GM12878 (cell line): ENCODE measurements around the gene KRT10. TPM values are rescaled to one million over a fixed set of nuclear protein-coding genes. Genes with fewer than 3 reads are reported as not detected.

ENCODE experiments used
- ATAC-seq: fragments of 200-7000 bp; cut with Tn5 transposase; 3 replicates; pipeline ENCODE4 v1.9.1; 2020; ENCODE audit warnings: mild to moderate bottlenecking, moderate library complexity
- BruUV-seq: library from RNA; stranded (reverse); fragments of 400-500 nt; replicated peaks from 2 replicates; lab custom pipeline; 2021; lab: Mats Ljungman, UMichigan
- CTCF ChIA-PET: fragments of 300-600 bp; sonication (Branson Sonifier 250); formaldehyde crosslinking; extraction: SDS; loops from one replicate; lab custom pipeline; 2021; ENCODE audit warnings: inconsistent platforms; lab: Yijun Ruan, JAX
- POLR2A ChIA-PET: fragments of 350-600 bp; formaldehyde crosslinking; extraction: SDS; loops from one replicate; lab custom pipeline; 2021; ENCODE audit warnings: inconsistent platforms; lab: Charles Lee
- RAD21 ChIA-PET: fragments of 300-600 bp; sonication (Branson Sonifier 250); formaldehyde crosslinking; loops from one replicate; lab custom pipeline; 2023; ENCODE audit warnings: antibody characterized with exemption; ENCODE audit not compliant: unreplicated experiment; lab: Charles Lee
- SMC1A ChIA-PET: fragments of 300-600 bp; sonication (Branson Sonifier 250); formaldehyde crosslinking; loops from one replicate; lab custom pipeline; 2023; ENCODE audit not compliant: unreplicated experiment, uncharacterized antibody; lab: Charles Lee
- DNase-seq: peaks from one replicate; pipeline ENCODE4 v3.0.0-alpha.2; 2011; ENCODE audit warnings: low read depth, low spot score
- FAIRE-seq: peaks from 3 replicates; lab custom pipeline; 2011; peaks lifted over from hg19 to GRCh38; lab: Jason Lieb, UNC
- H2AFZ ChIP-seq: 2 replicates; pipeline ENCODE4 v1.6.0; 2011; ENCODE audit warnings: low read depth, low read length, control low read depth; ENCODE audit not compliant: control insufficient read depth
- H3K27ac ChIP-seq: 2 replicates; pipeline ENCODE4 v1.5.1; 2011; ENCODE audit warnings: control low read depth; ENCODE audit not compliant: control insufficient read depth, insufficient read depth
- H3K27me3 ChIP-seq, 2 experiments: replicated peaks in 1 of 2; 2 replicates each; pipeline versions ENCODE4 v1.6.0 to v1.6.1; 2011; ENCODE audit warnings: low read length in 1 of 2; ENCODE audit not compliant: control insufficient read depth in 2 of 2, insufficient read depth in 2 of 2
- H3K36me3 ChIP-seq, 2 experiments: 2 replicates each; pipeline ENCODE4 v1.5.1; 2011; ENCODE audit warnings: low read length in 1 of 2; ENCODE audit not compliant: control insufficient read depth in 2 of 2, insufficient read depth in 2 of 2
- H3K4me1 ChIP-seq: 2 replicates; pipeline ENCODE4 v1.6.1; 2011; ENCODE audit warnings: mild to moderate bottlenecking, low read length, moderate library complexity, mixed read lengths; ENCODE audit not compliant: control insufficient read depth, insufficient read depth
- H3K4me2 ChIP-seq: 2 replicates; pipeline ENCODE4 v1.6.0; 2011; ENCODE audit warnings: control low read depth; ENCODE audit not compliant: control insufficient read depth, insufficient read depth
- H3K4me3 ChIP-seq: fragments of 200-600 bp; sonication (generic); 2 replicates; pipeline ENCODE4 v1.5.1; 2016
- H3K79me2 ChIP-seq: 2 replicates; pipeline ENCODE4 v1.6.0; 2011; ENCODE audit warnings: low read length; ENCODE audit not compliant: control insufficient read depth, insufficient read depth
- H3K9ac ChIP-seq: 2 replicates; pipeline ENCODE4 v1.8.0; 2011; ENCODE audit warnings: low read length, control low read depth, mixed read lengths; ENCODE audit not compliant: control insufficient read depth, insufficient read depth
- H3K9me3 ChIP-seq: replicated peaks from 3 replicates; pipeline ENCODE4 v1.5.1; 2011; ENCODE audit warnings: mild to moderate bottlenecking, low read length; ENCODE audit not compliant: control insufficient read depth, insufficient read depth
- H4K20me1 ChIP-seq: 2 replicates; pipeline ENCODE4 v1.6.0; 2011; ENCODE audit not compliant: control insufficient read depth, insufficient read depth
- CTCF ChIP-seq, 3 experiments: IDR thresholded peaks in 2 of 3; conservative IDR thresholded peaks in 1 of 3; 2 replicates each; pipeline ENCODE4 v1.5.1; 2011; ENCODE audit warnings: low read depth in 3 of 3, low read length in 3 of 3, mild to moderate bottlenecking in 3 of 3, control low read depth in 2 of 3, moderate library complexity in 2 of 3, inconsistent platforms in 1 of 3, mixed read lengths in 1 of 3; ENCODE audit not compliant: control insufficient read depth in 2 of 3, insufficient read depth in 1 of 3; ENCODE audit errors: extremely low read depth in 1 of 3
- GABPA ChIP-seq: IDR thresholded peaks from 2 replicates; pipeline ENCODE4 v1.6.1; 2014; ENCODE audit warnings: antibody characterized with exemption, low read depth, mild to moderate bottlenecking, inconsistent platforms
- RAD21 ChIP-seq: IDR thresholded peaks from 2 replicates; pipeline ENCODE4 v1.6.1; 2011; ENCODE audit warnings: mild to moderate bottlenecking, low read depth, low read length, moderate library complexity; ENCODE audit not compliant: insufficient read depth
- SMC3 ChIP-seq: IDR thresholded peaks from 2 replicates; pipeline ENCODE4 v1.6.1; 2011; ENCODE audit warnings: low read length, improper control_type of control experiment, borderline replicate concordance
- ZSCAN29 ChIP-seq: fragments of 450-650 bp; IDR thresholded peaks from 2 replicates; pipeline ENCODE4 v1.6.1; 2017; ENCODE audit warnings: mild to moderate bottlenecking, moderate library complexity
- WGBS: methylation state at CpG from one replicate; pipeline ENCODE4 v1.1.6; 2016; ENCODE audit warnings: low lambda C conversion rate; ENCODE audit not compliant: insufficient replicate concordance, insufficient coverage; ENCODE audit errors: missing lambda C conversion rate; 5-methylcytosine and 5-hydroxymethylcytosine counted together
- in situ Hi-C: fragments of 300-500 bp; cut with MboI; formaldehyde crosslinking; loops from 9 replicates; pipeline ENCODE4 v1.14.3; 2018; ENCODE audit warnings: mixed read lengths
- intact Hi-C: fragments of 100-400 bp; cut with micrococcal nuclease; formaldehyde crosslinking; loops from one replicate; pipeline ENCODE4 v1.14.2; 2022; ENCODE audit not compliant: unreplicated experiment
- polyA plus RNA-seq, 11 experiments: library from polyadenylated mRNA; depleted of rRNA in 4 of 11; unstranded in 6 of 11; stranded (reverse) in 5 of 11; fragments of >200 nt; fragmentation: Nextera tagmentation in 4 of 11; fragmentation: Illumina TruSeq in 1 of 11; extraction: Ambion mirVana in 4 of 11; extraction: Trizol in 1 of 11; gene quantifications; 1 replicate in 1 of 11; 2 replicates in 10 of 11; pipeline versions ENCODE4 v1.2.1 to v1.2.3, GENCODE V29; 2011 to 2016; ENCODE audit warnings: inconsistent platforms in 2 of 11, missing spikeins in 2 of 11, low read depth in 1 of 11
- total RNA-seq, 4 experiments: library from RNA; depleted of rRNA in 3 of 4; stranded (reverse); fragments of >200 nt in 3 of 4; fragmentation: Illumina TruSeq in 1 of 4; extraction: Trizol in 1 of 4; gene quantifications; 2 replicates each; pipeline versions ENCODE4 v1.2.1 to v1.2.3, GENCODE V29; 2013 to 2021

KRT10 gene
- total and polyA plus RNA-seq, 10 of the 15 experiments (the other 5 are each of a cell fraction or from before 2014, with no cell fraction given): 10.8 to 98.5 (median 23.9) TPM

GRCh38 chr17:40791787-40792436 is 30.5 kb downstream of the KRT10 start:
- DNase-seq (no peak), ATAC-seq (peak; percentile 44; the same call in 1 of the 3 replicates), FAIRE-seq (no peak)
- Histone ChIP-seq H3K79me2 (no peaks in the 10 kb centered on the region), H3K4me1 (no peaks in the 10 kb centered on the region), H3K9ac (no peak overlapping the region), H3K9me3 (no peaks in the 10 kb centered on the region), H3K4me2 (no peak overlapping the region), H3K4me3 (no peak overlapping the region), H3K36me3 (no peaks in the 10 kb centered on the region), H4K20me1 (no peaks in the 10 kb centered on the region), H3K27ac (no peak overlapping the region), H2AFZ (no peak overlapping the region), H3K27me3 (peaks cover 2 to 7% of the 10 kb centered on the region in 2 experiments; a peak in 1 of 4 replicates)
- 21% methylated on average over 6 of the region's 6 CpGs for WGBS
- intact Hi-C loops: loop anchor here (2.0 to 10.0 kb wide), 2 partner anchors 171 to 247 kb away; no protein-coding TSS in a partner anchor
- no TSS peak for BruUV-seq
- ChIA-PET CTCF (interaction anchor here (0.8 to 4.3 kb wide), 18 partner anchors 9 to 176 kb away, joined by 3 to 43 read pairs (median 3); partner anchors contain the start of gene SMARCE1), POLR2A (interaction anchor here (0.6 to 1.3 kb wide), 4 partner anchors 167 to 236 kb away, joined by 3 read pairs; no protein-coding TSS in a partner anchor), SMC1A (interaction anchor here (0.7 to 3.2 kb wide), 19 partner anchors 8 to 260 kb away, joined by 3 to 28 read pairs (median 4); no protein-coding TSS in a partner anchor), RAD21 (interaction anchor here (0.8 to 3.7 kb wide), 9 partner anchors 10 to 177 kb away, joined by 3 to 18 read pairs (median 4); partner anchors contain the start of gene SMARCE1)
- TF ChIP-seq SMC3 (peak; percentile 71; the same call in 1 of the 2 replicates), RAD21 (peak; percentile 52), GABPA (no peak), CTCF (IDR thresholded peaks at IDR 0.05 in 2 of 3, conservative IDR thresholded peaks at IDR 0.05 in 1 of 3; ENCODE audit: control insufficient read depth in 2 of 3, extremely low read depth in 1 of 3, insufficient read depth in 1 of 3, low read depth in 3 of 3, low read length in 3 of 3) (peak; percentile 44 to 61 (median 59)), ZSCAN29 (peak; percentile 97)
- in situ Hi-C loops: no loop called here
